Gastroesophageal sphincter (tissue), 3 donors: Measurements from ENCODE around the gene ZSCAN26.

Experiments
- EP300 ChIP-seq: sonication (generic); formaldehyde crosslinking; IDR thresholded peaks from one replicate; pipeline ENCODE4 v1.6.1; 2017; ENCODE audit warnings: antibody characterized with exemption, mild to moderate bottlenecking
- POLR2A ChIP-seq, 2 donors: fragments of 450-650 bp; IDR thresholded peaks; one replicate each; pipeline ENCODE4 v1.6.1; 2017; ENCODE audit warnings: antibody characterized with exemption in 2 of 2, mild to moderate bottlenecking in 2 of 2, moderate library complexity in 1 of 2
- TF ChIP-seq, protein P1 (sequence below), 4 experiments: fragments of 200-600 bp in 2 of 4; fragments of 450-650 bp in 2 of 4; sonication (generic) in 1 of 4; IDR thresholded peaks; one replicate each; pipeline ENCODE4 v1.5.1; 2017 to 2019; ENCODE audit warnings: antibody characterized with exemption in 4 of 4, mild to moderate bottlenecking in 2 of 4, moderate library complexity in 2 of 4

DNA sequence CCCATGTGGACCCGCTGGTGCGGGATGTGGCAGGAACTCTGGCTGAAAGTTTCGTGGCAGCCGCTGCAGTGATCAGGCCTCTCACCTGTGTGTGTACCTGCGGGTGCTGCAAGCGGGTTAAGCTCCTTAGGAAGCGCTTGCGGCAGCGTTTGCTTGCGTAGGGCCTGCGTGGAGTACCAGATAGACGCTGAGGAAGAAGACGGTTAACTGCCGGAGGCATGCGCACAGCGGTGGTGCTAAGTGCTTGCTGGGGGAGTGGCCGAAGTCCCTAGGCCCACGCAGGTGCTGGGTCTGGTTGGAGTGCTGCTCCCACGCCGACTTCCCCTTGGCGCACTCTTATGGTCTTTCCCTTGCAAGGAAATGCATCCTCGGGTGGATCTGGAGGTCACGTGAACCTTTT lies 46.0 kb downstream of the ZSCAN26 start:
- TF ChIP-seq, protein P1, sequence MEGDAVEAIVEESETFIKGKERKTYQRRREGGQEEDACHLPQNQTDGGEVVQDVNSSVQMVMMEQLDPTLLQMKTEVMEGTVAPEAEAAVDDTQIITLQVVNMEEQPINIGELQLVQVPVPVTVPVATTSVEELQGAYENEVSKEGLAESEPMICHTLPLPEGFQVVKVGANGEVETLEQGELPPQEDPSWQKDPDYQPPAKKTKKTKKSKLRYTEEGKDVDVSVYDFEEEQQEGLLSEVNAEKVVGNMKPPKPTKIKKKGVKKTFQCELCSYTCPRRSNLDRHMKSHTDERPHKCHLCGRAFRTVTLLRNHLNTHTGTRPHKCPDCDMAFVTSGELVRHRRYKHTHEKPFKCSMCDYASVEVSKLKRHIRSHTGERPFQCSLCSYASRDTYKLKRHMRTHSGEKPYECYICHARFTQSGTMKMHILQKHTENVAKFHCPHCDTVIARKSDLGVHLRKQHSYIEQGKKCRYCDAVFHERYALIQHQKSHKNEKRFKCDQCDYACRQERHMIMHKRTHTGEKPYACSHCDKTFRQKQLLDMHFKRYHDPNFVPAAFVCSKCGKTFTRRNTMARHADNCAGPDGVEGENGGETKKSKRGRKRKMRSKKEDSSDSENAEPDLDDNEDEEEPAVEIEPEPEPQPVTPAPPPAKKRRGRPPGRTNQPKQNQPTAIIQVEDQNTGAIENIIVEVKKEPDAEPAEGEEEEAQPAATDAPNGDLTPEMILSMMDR (IDR thresholded peaks at IDR 0.05) = no peak
- TF ChIP-seq POLR2A (IDR thresholded peaks at IDR 0.05) = no peak
- no peak for TF ChIP-seq EP300
